Peyer's patch (tissue), 4 donors: ENCODE data around the gene OTUB2. TPM values are rescaled to one million over a fixed set of nuclear protein-coding genes. Genes with fewer than 3 reads are reported as not detected.

Experiments
- DNase-seq, 3 donors: peaks; one replicate each; pipeline ENCODE4 v3.0.0-alpha.2; 2017 to 2019
- H3K27ac ChIP-seq, 4 donors: fragments of 200-600 bp; sonication (generic); one replicate each; pipeline ENCODE4 v1.5.1; 2016 to 2019
- H3K27me3 ChIP-seq, 2 donors: fragments of 200-600 bp; sonication (generic); one replicate each; pipeline ENCODE4 v1.5.1; 2019
- H3K36me3 ChIP-seq, 3 donors: fragments of 200-600 bp; sonication (generic); one replicate each; pipeline ENCODE4 v1.5.1; 2016 to 2019
- H3K4me1 ChIP-seq, 4 donors: fragments of 200-600 bp; sonication (generic); one replicate each; pipeline ENCODE4 v1.5.1; 2016 to 2019
- H3K4me3 ChIP-seq, 4 donors: fragments of 200-600 bp; sonication (generic); 1 replicate in 3 of 4; 2 replicates in 1 of 4; pipeline ENCODE4 v1.5.1; 2016 to 2019; ENCODE audit warnings: mild to moderate bottlenecking in 1 of 4
- H3K9me3 ChIP-seq, 4 donors: fragments of 200-600 bp; sonication (generic); one replicate each; pipeline ENCODE4 v1.5.1; 2016 to 2019; ENCODE audit warnings: mild to moderate bottlenecking in 1 of 4
- CTCF ChIP-seq, 6 experiments: fragments of 450-650 bp in 4 of 6; fragments of 200-600 bp in 2 of 6; sonication (generic) in 1 of 6; IDR thresholded peaks; one replicate each; pipeline ENCODE4 v1.5.1; 2017 to 2019; ENCODE audit warnings: antibody characterized with exemption in 6 of 6, mild to moderate bottlenecking in 3 of 6, moderate library complexity in 1 of 6
- POLR2A ChIP-seq, 2 donors: fragments of 450-650 bp; IDR thresholded peaks; one replicate each; pipeline ENCODE4 v1.5.1; 2017; ENCODE audit warnings: antibody characterized with exemption in 2 of 2, mild to moderate bottlenecking in 2 of 2, moderate library complexity in 2 of 2
- total RNA-seq, 4 donors: library from RNA; depleted of rRNA; stranded (reverse); fragments of >200 nt; gene quantifications; one replicate each; pipeline ENCODE4 v1.1.0, GENCODE V29; 2016

The OTUB2 gene
- total RNA-seq, 4 donors from 2014 or later = 3.4 to 4.9 (median 3.6) TPM; not detected in 1

DNA sequence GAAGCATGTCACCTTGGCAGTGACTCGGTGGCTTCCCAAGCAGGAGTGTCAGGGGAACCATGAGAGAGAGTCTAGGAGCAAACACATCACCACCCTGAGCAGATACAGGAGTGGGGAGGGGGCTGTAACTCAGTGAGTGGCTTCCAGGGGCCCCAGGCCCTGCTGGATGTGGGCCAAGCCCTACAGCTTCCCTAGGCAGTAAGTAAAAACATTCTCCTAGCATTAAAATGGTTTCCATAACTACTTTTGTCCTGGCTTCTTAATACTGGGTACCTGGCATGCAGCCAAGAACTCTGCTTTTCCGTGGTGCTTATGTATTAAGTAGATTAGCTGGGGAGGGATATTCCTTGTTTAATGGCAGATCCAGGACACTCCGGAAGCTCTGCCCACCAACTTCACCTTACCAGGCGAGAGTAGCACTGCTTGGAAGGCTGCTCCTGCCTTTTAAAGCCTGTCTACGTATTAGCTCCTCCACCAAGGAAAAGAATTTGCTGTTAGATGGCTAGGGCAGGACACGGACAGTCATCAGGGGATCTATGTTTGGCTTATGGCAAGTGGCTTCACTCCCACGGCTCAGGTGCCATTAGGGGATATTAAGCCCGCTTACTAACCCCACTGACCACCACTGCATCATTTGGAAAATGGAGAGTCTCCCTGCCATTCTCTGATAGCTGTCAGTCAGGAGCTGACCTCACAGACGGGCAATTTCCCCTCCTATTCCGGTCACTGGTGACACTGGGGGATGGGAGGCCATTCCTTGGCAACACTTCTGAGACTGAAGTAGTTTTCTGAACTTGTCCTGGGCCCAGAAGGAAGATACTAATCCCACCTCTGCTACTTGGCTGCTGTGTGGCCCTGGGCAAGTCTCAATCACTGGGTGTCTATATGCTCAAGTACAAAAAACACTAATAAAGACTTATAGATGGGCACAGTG lies 22.8 kb downstream of the OTUB2 start:
- peaks cover 0 to 82% (median 4%) of the 10 kb centered on the region in 3 donors for H3K36me3 ChIP-seq
- peak in 1 of 3 donors; percentile 28 for DNase-seq
- no peak overlapping the region for H3K27ac ChIP-seq
- H3K27me3 ChIP-seq = no peaks in the 10 kb centered on the region
- no peak for TF ChIP-seq POLR2A (IDR thresholded peaks at IDR 0.05)
- no peak for TF ChIP-seq CTCF (IDR thresholded peaks at IDR 0.05)
- no peaks in the 10 kb centered on the region for H3K9me3 ChIP-seq
- no peak overlapping the region for H3K4me3 ChIP-seq
- H3K4me1 ChIP-seq = no peaks in the 10 kb centered on the region

- Histone ChIP-seq H3K27ac (no peak overlapping the region), H3K4me1 (no peaks in the 10 kb centered on the region), H3K4me3 (no peak overlapping the region), H3K36me3 (peaks cover 0 to 89% (median 4%) of the 10 kb centered on the region in 3 donors), H3K27me3 (no peaks in the 10 kb centered on the region), H3K9me3 (no peaks in the 10 kb centered on the region)
- peak in 1 of 3 donors; percentile 9 for DNase-seq
- TF ChIP-seq CTCF (IDR thresholded peaks at IDR 0.05) (no peak), POLR2A (IDR thresholded peaks at IDR 0.05) (no peak)
Observed at GRCh38 chr14:94049625-94050023, 23.5 kb downstream of the OTUB2 start.

DNA sequence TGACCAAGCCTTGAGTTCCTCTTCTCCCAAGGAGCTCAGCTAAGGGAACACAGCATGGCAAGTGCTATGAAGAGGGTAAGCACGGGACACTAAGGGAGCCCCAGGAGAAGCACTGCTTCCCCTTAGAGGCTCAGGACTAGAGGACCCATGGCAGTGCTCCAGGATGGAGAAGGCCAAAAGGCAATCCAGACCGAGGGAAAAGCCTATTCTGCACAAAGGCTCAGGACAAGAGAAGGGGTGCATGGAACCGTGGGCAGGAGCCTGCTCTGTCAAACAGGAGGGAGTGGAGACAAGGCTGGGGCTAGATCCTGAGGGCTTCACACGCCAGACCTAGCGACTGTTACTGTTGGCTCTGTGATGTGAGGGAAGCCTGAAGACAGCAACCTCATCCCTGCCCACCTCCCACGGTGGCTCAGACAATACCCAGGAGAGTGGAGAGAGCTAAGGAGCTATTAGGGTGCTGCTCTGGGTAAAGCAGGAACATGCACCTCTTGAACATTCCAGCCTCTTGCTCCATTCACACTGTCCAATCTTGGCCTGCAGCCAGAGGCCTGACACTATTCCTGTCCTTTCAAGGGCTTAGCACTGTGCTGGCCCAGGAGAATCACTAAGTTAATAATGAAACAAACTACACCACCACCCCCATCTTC lies 24.2 kb downstream of the OTUB2 start:
- no peak overlapping the region for H3K4me3 ChIP-seq
- peak in 1 of 3 donors; percentile 33 for DNase-seq
- H3K27ac ChIP-seq = no peak overlapping the region
- H3K4me1 ChIP-seq = no peaks in the 10 kb centered on the region
- H3K36me3 ChIP-seq = peaks cover 0 to 96% (median 4%) of the 10 kb centered on the region in 3 donors
- TF ChIP-seq POLR2A (IDR thresholded peaks at IDR 0.05) (no peak), CTCF (IDR thresholded peaks at IDR 0.05) (no peak)
- no peaks in the 10 kb centered on the region for H3K27me3 ChIP-seq
- H3K9me3 ChIP-seq = no peaks in the 10 kb centered on the region

- no peaks in the 10 kb centered on the region for H3K4me1 ChIP-seq
- no peak overlapping the region for H3K4me3 ChIP-seq
- peak in 4 of 6 experiments; percentile 16 to 48 (median 40) for TF ChIP-seq CTCF (IDR thresholded peaks at IDR 0.05)
- no peak for TF ChIP-seq POLR2A (IDR thresholded peaks at IDR 0.05)
- H3K36me3 ChIP-seq = peaks cover 0 to 99% (median 4%) of the 10 kb centered on the region in 3 donors
- peak in 1 of 3 donors; percentile 64 for DNase-seq
- H3K27me3 ChIP-seq = no peaks in the 10 kb centered on the region
- no peaks in the 10 kb centered on the region for H3K9me3 ChIP-seq
- no peak overlapping the region for H3K27ac ChIP-seq
Observed at GRCh38 chr14:94051115-94051514, 25.0 kb downstream of the OTUB2 start.

DNA sequence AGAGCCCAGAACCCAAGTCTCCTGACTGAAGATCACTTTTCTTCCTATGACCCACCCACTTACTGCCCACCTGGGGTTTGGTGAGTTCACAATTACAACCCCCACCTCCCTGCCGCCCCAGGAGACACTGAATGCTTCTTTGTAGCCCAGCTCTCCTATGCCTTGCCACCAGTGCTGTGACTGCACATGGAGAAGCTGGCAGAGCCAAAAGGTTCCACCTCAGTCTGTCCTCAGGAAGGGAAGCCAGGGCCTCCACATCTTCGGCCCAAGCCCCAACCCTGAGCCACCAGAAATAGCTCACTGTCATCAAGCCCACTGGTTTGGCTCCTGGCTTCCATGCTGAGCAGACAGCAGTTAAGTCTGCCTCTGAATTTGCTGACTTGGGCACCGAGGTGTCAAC lies 25.6 kb downstream of the OTUB2 start:
- Histone ChIP-seq H3K4me3 (no peak overlapping the region), H3K27ac (no peak overlapping the region), H3K9me3 (no peaks in the 10 kb centered on the region), H3K36me3 (peaks cover 0 to 99% (median 4%) of the 10 kb centered on the region in 3 donors), H3K4me1 (peaks cover 0 to under 1% (median 0%) of the 10 kb centered on the region in 4 donors), H3K27me3 (no peaks in the 10 kb centered on the region)
- no peak for DNase-seq
- no peak for TF ChIP-seq CTCF (IDR thresholded peaks at IDR 0.05)
- TF ChIP-seq POLR2A (IDR thresholded peaks at IDR 0.05) = no peak
